ENCODE measurements around the gene SMARCC1. TPM values are rescaled to one million over a fixed set of nuclear protein-coding genes. Genes with fewer than 3 reads are reported as not detected.

The SMARCC1 gene
- total RNA-seq, 1 experiment from 2014 or later = 43.1 TPM

DNA sequence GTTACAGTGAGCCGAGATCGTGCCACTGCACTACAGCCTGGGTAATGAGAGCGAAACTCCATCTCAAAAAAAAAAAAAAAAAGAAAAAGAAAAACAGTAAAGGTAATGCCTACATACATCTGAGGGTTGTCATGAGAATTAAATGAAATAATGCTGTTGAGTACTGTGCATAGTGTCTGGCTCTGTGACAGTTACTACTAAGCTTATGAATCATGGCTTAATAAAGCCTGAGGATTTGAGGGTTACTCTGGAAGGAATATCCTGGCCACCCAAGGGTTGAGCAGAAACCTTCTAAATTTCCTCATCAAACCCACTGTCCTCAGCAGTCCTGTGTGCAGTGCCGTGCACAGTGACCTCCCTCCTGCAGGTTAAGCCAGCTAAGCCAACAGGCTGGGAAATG is 241.4 kb downstream of the SMARCC1 start:
- DNase-seq (no peak), ATAC-seq (peak; percentile 56; the same call in 1 of the 2 replicates)
- no peaks in the 10 kb centered on the region for H3K9me3 ChIP-seq (ENCODE audit: low read length)
- BruUV-seq (replicated peaks) = no TSS peak
- TF ChIP-seq, protein P1, sequence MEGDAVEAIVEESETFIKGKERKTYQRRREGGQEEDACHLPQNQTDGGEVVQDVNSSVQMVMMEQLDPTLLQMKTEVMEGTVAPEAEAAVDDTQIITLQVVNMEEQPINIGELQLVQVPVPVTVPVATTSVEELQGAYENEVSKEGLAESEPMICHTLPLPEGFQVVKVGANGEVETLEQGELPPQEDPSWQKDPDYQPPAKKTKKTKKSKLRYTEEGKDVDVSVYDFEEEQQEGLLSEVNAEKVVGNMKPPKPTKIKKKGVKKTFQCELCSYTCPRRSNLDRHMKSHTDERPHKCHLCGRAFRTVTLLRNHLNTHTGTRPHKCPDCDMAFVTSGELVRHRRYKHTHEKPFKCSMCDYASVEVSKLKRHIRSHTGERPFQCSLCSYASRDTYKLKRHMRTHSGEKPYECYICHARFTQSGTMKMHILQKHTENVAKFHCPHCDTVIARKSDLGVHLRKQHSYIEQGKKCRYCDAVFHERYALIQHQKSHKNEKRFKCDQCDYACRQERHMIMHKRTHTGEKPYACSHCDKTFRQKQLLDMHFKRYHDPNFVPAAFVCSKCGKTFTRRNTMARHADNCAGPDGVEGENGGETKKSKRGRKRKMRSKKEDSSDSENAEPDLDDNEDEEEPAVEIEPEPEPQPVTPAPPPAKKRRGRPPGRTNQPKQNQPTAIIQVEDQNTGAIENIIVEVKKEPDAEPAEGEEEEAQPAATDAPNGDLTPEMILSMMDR (conservative IDR thresholded peaks at IDR 0.05; ENCODE audit: low read depth, low read length) = no peak
- TF ChIP-seq EZH2 (IDR thresholded peaks at IDR 0.05; ENCODE audit: low read length, unreplicated experiment) (no peak), EZH2phosphoT487 (IDR thresholded peaks at IDR 0.05; ENCODE audit: borderline replicate concordance, low read length) (no peak)
- no peaks in the 10 kb centered on the region for H3K27me3 ChIP-seq (ENCODE audit: low read length)
- H3K79me2 ChIP-seq (ENCODE audit: low read length) = no peaks in the 10 kb centered on the region
- H3K36me3 ChIP-seq (ENCODE audit: low read depth, low read length) = no peaks in the 10 kb centered on the region
- no peak overlapping the region for H3K9ac ChIP-seq (ENCODE audit: low read length)
- no peaks in the 10 kb centered on the region for H4K20me1 ChIP-seq (ENCODE audit: low read length)
- H3K4me1 ChIP-seq (ENCODE audit: insufficient read depth, low read length) = no peaks in the 10 kb centered on the region
- CTCF ChIA-PET = interaction anchor here (0.5 kb wide), 1 partner anchor 256 kb away, joined by 5 read pairs; no protein-coding TSS in a partner anchor
- no peak overlapping the region for H3K27ac ChIP-seq (ENCODE audit: low read length)
- no peaks in the 10 kb centered on the region for H3K9me2 ChIP-seq (replicated peaks; ENCODE audit: low read length)
- H3K4me3 ChIP-seq (ENCODE audit: low read length) = no peak overlapping the region
- POLR2A ChIA-PET (ENCODE audit: unreplicated experiment) = no interaction called here
- H3F3A ChIP-seq (ENCODE audit: low read length, unreplicated experiment) = no peaks in the 10 kb centered on the region
- intact Hi-C loops (cut with micrococcal nuclease) = no loop called here
- no peak overlapping the region for H2AFZ ChIP-seq (ENCODE audit: low read length)
- H3K4me2 ChIP-seq (ENCODE audit: low read length) = no peak overlapping the region

DNA sequence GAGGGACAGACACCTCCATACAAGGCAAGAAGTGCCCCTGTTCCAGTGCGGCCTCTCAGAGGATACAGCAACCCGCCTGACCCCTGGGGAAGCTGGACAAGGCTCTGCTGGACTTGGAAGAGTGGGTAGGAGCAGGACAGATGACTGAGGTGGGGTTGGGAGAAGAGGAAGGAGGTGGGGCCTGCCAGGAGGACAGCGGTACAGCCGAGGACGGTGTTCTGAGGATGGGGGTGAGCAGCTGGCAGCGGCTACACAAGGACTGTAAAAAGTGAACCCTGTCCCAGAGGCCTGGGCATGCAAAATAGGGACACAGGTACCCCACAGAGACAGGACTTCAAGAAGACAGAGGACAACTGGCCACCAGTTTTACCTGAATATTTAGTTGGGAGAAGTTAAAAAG is 244.7 kb downstream of the SMARCC1 start:
- Histone ChIP-seq H2AFZ (ENCODE audit: low read length) (no peak overlapping the region), H3K27me3 (ENCODE audit: low read length) (no peaks in the 10 kb centered on the region), H3K36me3 (ENCODE audit: low read depth, low read length) (no peaks in the 10 kb centered on the region), H3K9me3 (ENCODE audit: low read length) (no peaks in the 10 kb centered on the region), H3K27ac (ENCODE audit: low read length) (no peak overlapping the region), H3K9me2 (replicated peaks; ENCODE audit: low read length) (no peaks in the 10 kb centered on the region), H3K4me3 (ENCODE audit: low read length) (no peak overlapping the region), H4K20me1 (ENCODE audit: low read length) (no peaks in the 10 kb centered on the region), H3K4me1 (ENCODE audit: insufficient read depth, low read length) (no peaks in the 10 kb centered on the region), H3F3A (ENCODE audit: low read length, unreplicated experiment) (no peaks in the 10 kb centered on the region), H3K9ac (ENCODE audit: low read length) (no peak overlapping the region), H3K79me2 (ENCODE audit: low read length) (no peaks in the 10 kb centered on the region), H3K4me2 (ENCODE audit: low read length) (no peak overlapping the region)
- no TSS peak for BruUV-seq (replicated peaks)
- no peak for DNase-seq
- ChIA-PET POLR2A (ENCODE audit: unreplicated experiment) (no interaction called here), CTCF (no interaction called here)
- TF ChIP-seq EZH2phosphoT487 (IDR thresholded peaks at IDR 0.05; ENCODE audit: borderline replicate concordance, low read length) (no peak), EZH2 (IDR thresholded peaks at IDR 0.05; ENCODE audit: low read length, unreplicated experiment) (no peak)
- TF ChIP-seq, protein P1 (conservative IDR thresholded peaks at IDR 0.05; ENCODE audit: low read depth, low read length) = no peak
- ATAC-seq = no peak
- intact Hi-C loops (cut with micrococcal nuclease) = no loop called here

DNA sequence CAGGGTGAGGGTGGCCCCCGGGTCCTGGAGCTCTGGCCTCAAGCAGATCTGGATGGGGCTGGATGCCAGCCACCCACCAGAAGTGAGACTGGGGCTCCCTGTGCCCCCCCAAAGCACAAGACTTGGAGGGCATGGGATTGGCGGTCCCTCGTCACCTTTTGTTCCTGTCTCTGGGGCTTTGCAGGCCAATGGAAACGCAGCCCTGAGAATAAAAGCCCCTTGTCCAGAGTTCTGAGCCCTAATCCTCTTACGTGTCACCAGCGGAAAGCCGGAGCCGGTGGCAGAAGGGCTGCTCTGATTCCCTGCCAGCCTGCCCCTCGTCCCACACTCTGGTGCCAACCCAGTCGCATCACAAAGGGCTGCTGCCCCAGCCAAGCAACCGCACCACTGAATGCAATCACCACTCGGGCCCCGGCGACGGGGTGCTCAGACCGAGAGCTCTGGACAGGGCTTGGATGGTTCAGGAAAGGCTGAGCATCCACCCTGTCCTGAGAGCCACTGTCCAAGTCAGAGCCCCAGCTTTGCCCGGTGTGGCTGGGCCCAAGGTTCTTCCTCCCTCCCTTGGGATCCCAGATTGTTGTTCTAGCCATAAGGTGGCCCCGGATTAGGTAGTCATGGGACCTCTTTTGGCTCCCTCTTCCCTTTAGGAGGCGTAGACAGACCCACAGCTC is 245.3 kb downstream of the SMARCC1 start:
- no peaks in the 10 kb centered on the region for H3K27me3 ChIP-seq (ENCODE audit: low read length)
- CTCF ChIA-PET = no interaction called here
- TF ChIP-seq EZH2 (IDR thresholded peaks at IDR 0.05; ENCODE audit: low read length, unreplicated experiment) (no peak), EZH2phosphoT487 (IDR thresholded peaks at IDR 0.05; ENCODE audit: borderline replicate concordance, low read length) (no peak)
- TF ChIP-seq, protein P1 (conservative IDR thresholded peaks at IDR 0.05; ENCODE audit: low read depth, low read length) = no peak

More for the DNA sequence above, 245.3 kb downstream of the SMARCC1 start:
- Histone ChIP-seq H3K9ac (ENCODE audit: low read length) (no peak overlapping the region), H3K9me2 (replicated peaks; ENCODE audit: low read length) (no peaks in the 10 kb centered on the region), H3K4me1 (ENCODE audit: insufficient read depth, low read length) (no peaks in the 10 kb centered on the region), H4K20me1 (ENCODE audit: low read length) (no peaks in the 10 kb centered on the region), H3K4me3 (ENCODE audit: low read length) (no peak overlapping the region), H3K27ac (ENCODE audit: low read length) (no peak overlapping the region), H3F3A (ENCODE audit: low read length, unreplicated experiment) (no peaks in the 10 kb centered on the region), H3K79me2 (ENCODE audit: low read length) (no peaks in the 10 kb centered on the region), H3K36me3 (ENCODE audit: low read depth, low read length) (no peaks in the 10 kb centered on the region), H3K9me3 (ENCODE audit: low read length) (no peaks in the 10 kb centered on the region), H2AFZ (ENCODE audit: low read length) (no peak overlapping the region), H3K4me2 (ENCODE audit: low read length) (no peak overlapping the region)
- DNase-seq = no peak
- no peak for ATAC-seq
- POLR2A ChIA-PET (ENCODE audit: unreplicated experiment) = no interaction called here
- intact Hi-C loops (cut with micrococcal nuclease) = no loop called here
- BruUV-seq (replicated peaks) = no TSS peak
